K562 (cell line): ENCODE data around the gene ARHGAP31. TPM values are rescaled to one million over a fixed set of nuclear protein-coding genes. Genes with fewer than 3 reads are reported as not detected.

ENCODE experiments used
- ARID1B ChIP-seq: fragments of 450-650 bp; IDR thresholded peaks from 2 replicates; pipeline ENCODE4 v1.6.1; 2016; ENCODE audit warnings: antibody characterized with exemption, mild to moderate bottlenecking, inconsistent platforms
- CC2D1A ChIP-seq: fragments of 450-650 bp; IDR thresholded peaks from 2 replicates; pipeline ENCODE4 v1.6.1; 2017; ENCODE audit warnings: mild to moderate bottlenecking
- CHD4 ChIP-seq: fragments of 200-600 bp; sonication (generic); IDR thresholded peaks from 3 replicates; pipeline ENCODE4 v1.6.1; 2012; ENCODE audit warnings: low read depth, mild to moderate bottlenecking, mixed read lengths, low read length, inconsistent platforms; ENCODE audit not compliant: insufficient read depth, insufficient replicate concordance, poor library complexity, severe bottlenecking
- CREM ChIP-seq: IDR thresholded peaks from 2 replicates; pipeline ENCODE4 v1.6.1; 2014; ENCODE audit warnings: antibody characterized with exemption, low read depth
- MGA ChIP-seq: fragments of 450-650 bp; IDR thresholded peaks from 2 replicates; pipeline ENCODE4 v1.6.1; 2016; ENCODE audit warnings: mild to moderate bottlenecking, moderate library complexity
- MXD1 ChIP-seq: fragments of 250-450 bp; sonication (Bioruptor Pico); IDR thresholded peaks from 2 replicates; pipeline ENCODE4 v1.8.0; 2021; ENCODE audit warnings: borderline replicate concordance, mild to moderate bottlenecking, moderate library complexity; ENCODE audit not compliant: poor library complexity, severe bottlenecking
- NCOA2 ChIP-seq, 2 experiments: fragments of 450-650 bp; IDR thresholded peaks; 2 replicates each; pipeline ENCODE4 v1.6.1; 2018; ENCODE audit warnings: mild to moderate bottlenecking in 2 of 2, moderate library complexity in 1 of 2; ENCODE audit not compliant: partially characterized antibody in 2 of 2
- TBL1XR1 ChIP-seq, 2 experiments: IDR thresholded peaks; 2 replicates each; pipeline ENCODE4 v1.6.1; 2012; ENCODE audit warnings: improper control_type of control experiment in 2 of 2, low read length in 2 of 2, mild to moderate bottlenecking in 1 of 2
- ZNF592 ChIP-seq: fragments of 450-650 bp; IDR thresholded peaks from 2 replicates; pipeline ENCODE4 v1.6.1; 2017; ENCODE audit warnings: antibody characterized with exemption, mild to moderate bottlenecking
- polyA plus RNA-seq, 8 experiments: library from polyadenylated mRNA; depleted of rRNA in 4 of 8; stranded (reverse) in 5 of 8; unstranded in 3 of 8; fragments of >200 nt; fragmentation: Nextera tagmentation in 2 of 8; fragmentation: Illumina TruSeq in 1 of 8; extraction: Ambion mirVana in 2 of 8; extraction: Trizol in 1 of 8; gene quantifications; 2 replicates each; pipeline versions ENCODE4 v1.2.1 to v1.2.3, GENCODE V29; 2011 to 2014; ENCODE audit warnings: inconsistent platforms in 1 of 8, missing spikeins in 1 of 8
- total RNA-seq, 7 experiments: library from RNA; depleted of rRNA in 6 of 7; stranded (reverse); fragments of >200 nt in 6 of 7; fragmentation: Illumina TruSeq in 2 of 7; extraction: Trizol in 2 of 7; gene quantifications; 2 replicates each; pipeline versions ENCODE4 v1.2.1 to v1.2.3, GENCODE V29; 2011 to 2021; ENCODE audit warnings: low replicate concordance in 1 of 7

Gene ARHGAP31
- total and polyA plus RNA-seq, 9 of the 15 experiments (the other 6 are each of a cell fraction or from before 2014, with no cell fraction given): under 0.01 to 0.13 (median 0.06) TPM; not detected in 5

DNA sequence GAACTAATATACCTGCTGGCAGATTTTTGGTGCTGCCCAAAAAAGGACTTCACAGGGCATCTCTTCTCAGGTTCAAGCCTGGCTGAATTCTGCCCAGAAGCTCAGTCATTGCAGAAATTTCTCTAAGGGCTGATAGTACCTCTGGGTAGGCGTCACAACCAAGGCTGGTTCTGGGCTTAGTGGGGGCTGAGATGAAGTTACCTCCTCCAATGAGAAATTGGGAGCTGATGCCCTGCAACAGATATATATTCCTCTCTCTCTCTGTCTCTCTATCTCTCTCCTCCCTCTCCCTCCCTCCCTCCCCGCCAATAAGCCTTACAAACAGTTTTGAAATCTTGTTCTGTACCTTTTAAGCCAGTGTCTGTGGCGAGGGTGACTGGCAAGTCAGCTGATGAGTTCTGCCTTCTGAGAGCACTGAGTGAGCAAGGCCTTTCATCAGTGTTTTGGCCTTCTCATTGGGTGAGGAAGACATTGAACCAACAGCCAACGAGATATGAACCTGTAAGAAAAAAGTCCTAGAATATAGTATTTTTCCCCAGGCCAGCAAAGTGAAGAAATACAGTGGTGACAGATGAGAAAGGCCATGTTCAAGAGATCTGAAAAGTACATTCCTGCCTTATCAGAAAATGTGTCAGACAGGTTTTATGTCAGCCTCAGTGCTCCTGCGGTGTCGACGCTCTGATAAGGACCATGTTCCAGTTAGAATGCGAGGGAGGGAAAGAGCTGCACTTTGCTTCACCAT lies 123.8 kb downstream of the ARHGAP31 start (continued):
- TF ChIP-seq CHD4 (no peak), CC2D1A (0 out of 2 replicates have a peak, but pooled peaks have one; percentile 58), CREM (peak; percentile 74), MXD1 (CRISPR knock-in tag) (no peak), TBL1XR1 (IDR thresholded peaks at IDR 0.05; ENCODE audit: low read length in 2 of 2) (peak in 1 of 2 experiments; percentile 69; a peak in 2 of 4 replicates), NCOA2 (IDR thresholded peaks at IDR 0.05; ENCODE audit: partially characterized antibody in 2 of 2) (peak in 1 of 2 experiments; percentile 37), ARID1B (peak; percentile 89), MGA (peak; percentile 77), ZNF592 (peak; percentile 36; the same call in 1 of the 2 replicates)
